HTR-8/SVneo (cell line): ENCODE data around the gene BORCS6.

Experiments used
- DNase-seq: peaks from one replicate; pipeline ENCODE4 v3.0.0; 2011; ENCODE audit warnings: low spot score, mixed read lengths; ENCODE audit not compliant: insufficient read length
- FAIRE-seq: peaks from 2 replicates; lab custom pipeline; 2011; peaks lifted over from hg19 to GRCh38; lab: Jason Lieb, UNC

BORCS6 gene

DNA sequence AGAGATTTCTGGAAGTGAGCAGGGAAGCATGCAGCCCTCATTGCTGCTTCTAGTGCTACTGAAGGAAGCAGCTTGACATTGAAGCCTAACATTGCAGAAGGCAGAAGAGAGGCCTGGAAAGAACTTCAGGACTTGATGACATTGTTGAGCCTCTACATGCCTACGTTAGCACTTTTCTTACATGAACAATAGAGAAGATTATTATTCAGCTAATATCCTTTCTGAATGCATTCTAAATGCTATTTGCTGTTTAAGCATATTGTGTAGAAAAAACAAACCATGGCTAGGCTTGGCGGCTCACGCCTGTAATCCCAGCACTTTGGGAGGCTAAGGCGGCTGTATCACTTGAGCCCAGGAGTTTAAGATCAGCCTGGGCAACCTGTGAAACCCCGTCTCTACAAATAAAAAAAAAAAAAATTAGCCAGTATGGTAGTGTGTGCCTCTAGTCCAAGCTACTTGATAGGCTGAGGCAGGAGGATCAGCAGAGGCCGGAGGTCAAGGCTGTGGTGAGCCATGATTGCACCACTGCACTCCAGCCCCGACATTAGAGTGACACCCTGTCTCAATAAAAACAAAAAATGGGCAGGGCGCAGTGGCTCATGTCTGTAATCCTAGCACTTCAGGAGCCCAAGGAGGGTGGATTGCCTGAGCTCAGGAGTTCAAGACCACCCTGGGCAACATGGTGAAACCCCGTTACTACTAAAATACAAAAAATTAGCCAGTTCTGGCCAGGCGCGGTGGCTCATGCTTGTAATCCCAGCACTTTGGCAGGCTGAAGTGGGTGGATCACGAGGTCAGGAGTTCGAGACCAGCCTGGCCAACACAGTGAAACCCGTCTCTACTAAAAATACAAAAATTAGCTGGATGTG is 22.6 kb upstream of the BORCS6 start:
- no peak for FAIRE-seq
- no peak for DNase-seq

GRCh38 chr17:8210761-8211458 is 20.9 kb upstream of the BORCS6 start:
- FAIRE-seq (no peak), DNase-seq (no peak)

- peak; percentile 98 for DNase-seq
- peak; percentile 73 for FAIRE-seq
These were observed 20.2 kb upstream of the BORCS6 start, which contains the start of gene AURKB for GRCh38 chr17:8209907-8210760. Gene AURKB, minus strand, starts transcription at chr17:8210575. Its CDS starts 351 bp downstream, at chr17:8210224.

DNA sequence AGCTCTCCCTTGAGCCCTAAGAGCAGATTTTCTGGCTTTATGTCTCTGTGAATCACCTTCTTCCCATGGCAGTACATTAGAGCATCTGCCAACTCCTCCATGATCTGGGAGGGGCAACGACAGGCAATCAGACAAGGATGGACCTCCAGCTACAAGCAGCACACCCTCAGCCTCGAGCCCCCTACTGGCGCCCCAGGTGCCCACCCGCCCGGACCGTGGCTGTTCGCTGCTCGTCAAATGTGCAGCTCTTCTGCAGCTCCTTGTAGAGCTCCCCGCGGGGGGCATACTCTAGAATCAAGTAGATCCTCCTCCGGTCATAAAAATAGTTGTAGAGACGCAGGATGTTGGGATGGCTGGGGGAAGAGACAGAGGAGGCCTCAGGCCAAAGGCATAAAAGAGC is 16.6 kb upstream of the BORCS6 start:
- no peak for FAIRE-seq
- no peak for DNase-seq

- no peak for DNase-seq
- FAIRE-seq, result no peak
These were observed 15.0 kb upstream of the BORCS6 start for GRCh38 chr17:8204761-8205555.

DNA sequence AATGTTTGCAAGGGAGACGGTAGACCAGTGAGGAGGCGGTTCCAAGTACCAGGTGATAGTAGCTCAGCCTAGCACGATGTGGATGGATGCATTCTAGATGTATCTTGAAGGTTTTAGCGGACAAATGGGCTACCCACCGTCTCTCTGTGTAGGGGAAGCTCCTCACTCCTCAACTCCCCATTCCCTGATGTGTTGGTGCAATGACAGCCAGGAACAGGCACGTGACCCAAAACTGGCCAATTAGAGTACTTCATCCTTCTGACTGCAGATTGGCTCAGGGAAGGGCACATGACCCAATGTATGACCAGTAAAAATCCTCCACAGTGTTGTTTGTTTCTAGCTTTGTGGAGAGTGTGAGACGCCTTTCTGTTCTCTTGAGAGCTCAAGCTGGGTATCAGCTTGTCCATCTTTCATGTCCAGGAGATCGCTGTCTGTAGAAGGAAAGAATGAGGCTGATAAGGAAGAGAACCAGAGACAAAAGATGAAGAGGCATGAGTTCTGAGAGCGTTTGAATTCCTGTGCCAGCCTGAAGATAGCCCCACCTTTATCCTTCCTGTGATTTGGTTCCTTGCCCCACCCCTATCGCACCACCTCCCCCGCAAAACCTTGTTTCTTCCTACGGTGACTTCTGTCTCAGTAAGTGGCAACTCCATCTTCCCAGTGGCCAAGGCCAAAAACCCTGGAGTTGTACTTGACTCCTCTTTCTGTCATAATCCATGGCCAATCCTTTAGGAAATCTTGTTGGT is 2.3 kb upstream of the BORCS6 start:
- FAIRE-seq, result peak; percentile 81
- DNase-seq, result peak; percentile 86

- FAIRE-seq, result no peak
- no peak for DNase-seq
These were observed 526 bp upstream of the BORCS6 start for GRCh38 chr17:8190506-8190905.

DNA sequence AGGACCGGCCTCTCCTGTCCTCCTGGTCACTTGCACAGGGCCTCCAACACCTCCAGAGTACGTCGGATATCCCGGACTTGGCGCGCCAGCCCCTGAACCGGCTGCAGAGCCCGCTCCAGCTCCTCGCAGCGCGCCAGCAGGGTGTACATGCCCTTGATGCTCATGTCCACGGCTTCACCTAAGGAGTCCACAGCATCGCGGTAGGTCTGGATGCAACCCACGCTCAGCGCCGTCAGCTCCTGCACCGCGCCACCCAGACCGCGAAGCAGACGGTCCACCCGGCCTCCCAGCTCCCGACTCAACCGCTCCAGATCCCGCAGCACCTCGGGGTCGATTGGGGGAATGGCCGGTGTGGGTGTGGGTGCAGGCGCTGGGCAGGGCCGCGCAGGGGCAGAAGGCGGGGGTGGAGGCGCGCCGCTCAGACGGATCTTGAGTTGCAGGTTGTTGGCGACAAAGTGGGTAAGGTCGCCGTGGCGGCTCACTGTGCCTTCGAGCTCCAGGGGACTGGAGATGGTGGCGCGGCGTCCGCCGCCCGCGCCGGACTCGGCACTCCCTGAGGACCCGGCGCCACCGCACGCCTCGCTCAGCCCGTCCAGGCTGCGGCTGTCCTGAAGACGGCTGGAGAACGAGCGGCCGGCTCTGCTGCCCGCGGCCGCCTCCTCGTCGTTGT is 804 bp downstream of the BORCS6 start:
- FAIRE-seq (no peak), DNase-seq (no peak)

DNA sequence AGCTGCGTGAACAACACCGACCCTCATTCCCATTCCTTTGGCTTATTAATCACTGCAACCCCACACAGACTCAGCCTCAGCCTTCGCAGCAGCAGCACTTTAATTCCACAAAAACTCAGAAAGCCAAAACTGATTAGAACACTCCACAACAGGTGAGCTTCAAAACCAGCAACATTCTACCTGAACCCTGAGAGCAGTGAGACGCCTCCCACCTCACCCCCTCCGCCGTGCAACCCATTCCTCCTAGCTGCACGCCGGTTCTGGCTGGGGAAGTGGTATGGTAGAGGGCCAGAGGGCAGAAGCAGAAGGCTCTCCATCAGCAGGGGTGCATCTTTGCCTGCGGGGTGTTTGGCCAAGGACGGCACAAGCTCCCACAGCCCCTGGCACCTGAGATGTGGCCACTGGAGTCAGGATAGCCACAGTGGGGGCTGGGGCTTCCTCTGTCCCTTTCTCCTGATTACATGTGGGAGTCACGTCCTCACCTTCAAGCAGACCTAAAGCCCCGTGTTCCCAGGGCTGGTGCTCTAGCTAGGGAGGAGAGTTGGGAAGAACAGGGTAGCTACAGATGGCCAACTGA is 1.6 kb downstream of the BORCS6 start:
- FAIRE-seq, result no peak
- DNase-seq, result no peak

DNA sequence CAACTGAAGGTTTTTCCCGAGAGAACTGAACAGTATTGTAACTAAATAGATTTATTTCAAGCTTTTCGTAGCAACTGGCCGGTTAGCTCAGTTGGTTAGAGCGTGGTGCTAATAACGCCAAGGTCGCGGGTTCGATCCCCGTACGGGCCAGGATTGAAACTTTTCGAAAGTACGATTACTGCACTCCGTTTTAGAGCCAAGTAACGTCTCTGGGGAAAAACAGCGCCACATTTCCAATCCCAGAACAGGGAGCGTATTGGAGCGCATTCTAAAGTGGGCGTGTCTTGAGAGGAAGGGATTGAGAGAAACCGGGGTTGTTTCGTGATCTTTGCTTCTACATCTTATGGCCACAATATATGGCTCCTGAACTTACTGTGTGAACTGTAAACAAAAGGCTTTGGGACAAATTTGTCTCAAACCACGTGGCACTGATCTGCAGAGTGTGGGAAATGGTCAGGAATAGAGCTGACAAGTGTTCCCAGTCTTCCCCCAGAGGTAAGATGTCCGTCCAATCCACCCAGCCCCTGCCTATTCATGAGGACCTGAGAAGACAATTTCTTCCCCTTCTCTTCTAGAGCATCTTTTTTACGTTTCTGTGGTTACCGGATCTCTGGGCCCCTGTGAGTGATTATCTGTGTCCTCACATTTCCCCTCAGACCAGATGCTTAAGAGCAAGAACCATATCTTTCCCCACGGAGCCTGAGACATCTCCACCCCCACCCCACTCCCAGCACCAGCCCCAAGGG is 2.3 kb downstream of the BORCS6 start:
- peak; percentile 84 for DNase-seq
- FAIRE-seq, result peak; percentile 28

- FAIRE-seq, result peak; percentile 59
- DNase-seq, result peak; percentile 83
These were observed 3.0 kb downstream of the BORCS6 start for GRCh38 chr17:8186787-8187516.

GRCh38 chr17:8186446-8186786 is 3.6 kb downstream of the BORCS6 start:
- FAIRE-seq (no peak), DNase-seq (no peak)

GRCh38 chr17:8185582-8186445 is 4.2 kb downstream of the BORCS6 start:
- FAIRE-seq, result peak; percentile 86
- peak; percentile 82 for DNase-seq

DNA sequence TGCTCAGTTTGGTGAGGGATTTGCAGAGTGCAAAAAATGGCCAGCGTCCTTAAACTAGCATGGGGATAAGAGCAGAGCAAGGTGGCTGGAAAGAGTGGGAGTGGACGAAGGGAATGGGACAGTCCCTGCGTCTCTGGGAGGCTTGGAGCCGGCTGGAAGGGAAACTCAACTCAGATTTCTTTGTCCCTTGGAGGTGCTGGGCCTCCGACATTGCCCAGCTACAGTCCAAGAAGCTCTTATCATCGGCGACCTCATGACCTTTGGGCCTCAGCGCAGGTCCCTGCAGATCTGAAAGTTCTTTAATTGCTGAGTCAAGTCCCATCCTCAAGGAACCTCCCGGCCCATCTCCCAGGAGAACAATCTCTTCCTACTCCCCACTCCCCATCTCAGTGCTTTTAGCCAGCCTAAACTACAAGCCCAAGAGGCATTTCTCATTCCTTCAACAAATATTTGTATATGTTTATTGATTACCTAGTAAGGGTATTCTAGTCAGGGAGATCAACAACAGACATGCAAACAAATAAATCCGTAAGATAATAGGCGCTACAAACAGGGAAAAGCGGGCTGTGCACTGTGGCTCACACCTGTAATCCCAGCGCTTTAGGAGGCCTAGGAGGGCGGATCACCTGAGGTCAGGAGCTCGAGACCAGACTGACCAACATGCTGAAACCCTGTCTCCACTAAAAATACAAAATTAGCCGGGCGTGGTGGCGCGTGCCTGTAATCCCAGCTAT is 12.8 kb downstream of the BORCS6 start:
- DNase-seq (no peak), FAIRE-seq (no peak)

GRCh38 chr17:8176197-8176940 is 13.6 kb downstream of the BORCS6 start, which contains the start of gene TMEM107:
Gene TMEM107, minus strand, starts transcription at chr17:8176380. Its CDS starts 94 bp downstream, at chr17:8176286.
- DNase-seq (no peak), FAIRE-seq (no peak)
